HG03103 (cell line): ENCODE results near the gene BBS7.

Experiments
- ATAC-seq: cut with Tn5 transposase; IDR thresholded peaks from one replicate; pipeline ENCODE4 v1.9.1; 2021; ENCODE audit warnings: low read depth; ENCODE audit not compliant: unreplicated experiment

BBS7 gene, protein sequence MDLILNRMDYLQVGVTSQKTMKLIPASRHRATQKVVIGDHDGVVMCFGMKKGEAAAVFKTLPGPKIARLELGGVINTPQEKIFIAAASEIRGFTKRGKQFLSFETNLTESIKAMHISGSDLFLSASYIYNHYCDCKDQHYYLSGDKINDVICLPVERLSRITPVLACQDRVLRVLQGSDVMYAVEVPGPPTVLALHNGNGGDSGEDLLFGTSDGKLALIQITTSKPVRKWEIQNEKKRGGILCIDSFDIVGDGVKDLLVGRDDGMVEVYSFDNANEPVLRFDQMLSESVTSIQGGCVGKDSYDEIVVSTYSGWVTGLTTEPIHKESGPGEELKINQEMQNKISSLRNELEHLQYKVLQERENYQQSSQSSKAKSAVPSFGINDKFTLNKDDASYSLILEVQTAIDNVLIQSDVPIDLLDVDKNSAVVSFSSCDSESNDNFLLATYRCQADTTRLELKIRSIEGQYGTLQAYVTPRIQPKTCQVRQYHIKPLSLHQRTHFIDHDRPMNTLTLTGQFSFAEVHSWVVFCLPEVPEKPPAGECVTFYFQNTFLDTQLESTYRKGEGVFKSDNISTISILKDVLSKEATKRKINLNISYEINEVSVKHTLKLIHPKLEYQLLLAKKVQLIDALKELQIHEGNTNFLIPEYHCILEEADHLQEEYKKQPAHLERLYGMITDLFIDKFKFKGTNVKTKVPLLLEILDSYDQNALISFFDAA

GRCh38 chr4:121869841-121870822 lies at the start of gene BBS7:
Gene BBS7, minus strand, starts transcription at chr4:121870474. Its CDS starts 161 bp downstream, at chr4:121870313.
- peak; percentile 98 for ATAC-seq

DNA sequence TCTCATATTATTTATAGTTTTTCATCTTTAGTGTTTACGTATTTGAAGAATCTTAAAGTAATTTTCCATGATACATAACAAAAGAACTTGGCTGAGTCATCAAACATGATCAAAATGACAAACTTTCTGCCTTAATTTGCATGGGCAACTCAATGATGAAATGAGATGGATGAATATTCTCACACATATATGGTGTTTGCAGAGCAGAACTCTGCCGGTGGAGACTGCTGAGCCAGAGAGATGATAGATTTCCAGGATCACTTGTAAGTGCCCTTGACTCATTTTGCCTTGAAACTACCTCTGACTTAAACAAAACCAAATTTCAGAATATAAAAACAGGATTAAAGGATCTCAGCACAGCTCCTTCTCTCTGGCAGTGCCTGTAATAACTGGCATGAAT lies 43.4 kb upstream of the BBS7 start:
- ATAC-seq, result no peak

- no peak for ATAC-seq
Measured at GRCh38 chr4:121908346-121908745, 38.1 kb upstream of the BBS7 start.

- ATAC-seq, result peak; percentile 75
Measured at GRCh38 chr4:121900132-121900983, 30.1 kb upstream of the BBS7 start.

GRCh38 chr4:121898150-121898549 lies 27.9 kb upstream of the BBS7 start:
- ATAC-seq, result no peak

DNA sequence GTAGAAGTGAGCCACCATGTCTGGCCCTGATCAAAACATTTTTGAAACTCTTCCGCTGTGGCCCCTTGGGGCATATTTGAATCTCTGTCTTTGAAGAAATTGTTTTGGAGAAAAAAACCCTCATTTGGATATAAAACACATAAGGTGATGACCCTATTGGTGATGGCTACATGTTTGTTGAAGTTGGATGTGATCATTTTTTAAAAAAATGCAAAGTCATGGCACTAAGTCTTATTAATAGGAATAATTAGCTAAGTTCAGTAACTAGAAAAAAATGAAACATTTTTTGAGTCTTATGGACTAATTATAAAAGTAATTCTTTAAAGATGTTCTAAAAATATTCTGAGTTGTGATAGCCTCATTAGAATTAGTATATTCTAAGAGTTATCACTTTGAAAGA lies 17.9 kb upstream of the BBS7 start:
- ATAC-seq, result no peak

- no peak for ATAC-seq
Measured at GRCh38 chr4:121885115-121885514, 14.8 kb upstream of the BBS7 start.

DNA sequence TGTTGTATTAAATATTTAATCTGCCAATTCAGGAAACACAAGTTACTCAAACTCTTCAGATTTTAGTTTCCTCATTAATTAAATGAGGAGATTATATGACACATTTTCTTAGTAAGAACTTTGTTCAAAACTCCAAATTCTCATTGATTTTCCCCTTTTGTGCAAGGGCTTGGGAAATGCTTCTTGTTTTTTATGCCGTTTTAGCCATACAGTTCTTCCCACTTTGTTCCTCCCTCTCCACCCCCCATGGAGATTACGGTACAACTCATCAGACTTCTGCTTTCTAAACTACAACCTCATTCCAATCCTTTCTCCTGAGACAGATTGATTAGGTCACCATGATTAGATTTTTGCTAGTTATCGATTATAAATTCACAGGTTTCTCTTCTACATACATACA lies 10.9 kb upstream of the BBS7 start:
- no peak for ATAC-seq

DNA sequence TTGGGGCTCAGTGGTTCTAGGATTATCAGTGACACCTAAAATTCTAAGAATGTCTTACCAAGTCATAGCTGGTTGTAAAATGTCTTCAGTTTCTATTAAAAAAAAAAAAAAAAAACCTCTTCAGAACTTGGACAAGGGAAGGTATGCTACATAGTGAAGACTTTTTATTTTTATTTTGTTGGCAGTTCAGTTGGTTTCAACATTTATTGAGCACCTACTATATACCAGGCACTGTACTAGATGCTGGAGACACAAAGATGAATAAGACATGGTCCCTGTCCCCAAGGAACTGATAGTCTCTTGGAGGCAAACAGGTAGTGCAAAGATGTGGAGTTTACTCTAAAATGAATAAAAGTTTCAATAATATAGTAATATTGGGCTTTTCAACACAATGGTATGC lies 8.9 kb upstream of the BBS7 start:
- ATAC-seq, result no peak

GRCh38 chr4:121877041-121877773 lies 6.9 kb upstream of the BBS7 start:
- ATAC-seq, result no peak

DNA sequence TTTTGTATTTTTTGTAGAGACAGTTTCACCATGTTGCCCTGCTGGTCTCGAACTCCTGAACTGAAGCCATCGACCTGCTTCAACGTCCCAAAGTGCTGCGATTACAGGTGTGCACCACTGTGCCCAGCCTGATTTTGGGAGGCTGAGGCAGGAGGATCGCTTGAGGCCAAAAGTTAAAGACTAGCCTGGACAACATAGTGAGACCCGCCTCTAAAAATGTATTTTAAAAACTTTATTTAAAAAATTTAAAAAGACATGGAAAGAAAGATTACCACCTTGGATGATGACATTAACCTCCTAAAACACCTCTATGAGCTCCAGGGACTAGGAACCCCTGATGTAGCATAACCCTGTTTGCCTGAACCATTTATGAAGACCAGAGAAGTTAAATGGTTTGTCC lies 5.8 kb upstream of the BBS7 start:
- no peak for ATAC-seq

GRCh38 chr4:121875652-121876051 lies 5.4 kb upstream of the BBS7 start:
- ATAC-seq, result no peak

DNA sequence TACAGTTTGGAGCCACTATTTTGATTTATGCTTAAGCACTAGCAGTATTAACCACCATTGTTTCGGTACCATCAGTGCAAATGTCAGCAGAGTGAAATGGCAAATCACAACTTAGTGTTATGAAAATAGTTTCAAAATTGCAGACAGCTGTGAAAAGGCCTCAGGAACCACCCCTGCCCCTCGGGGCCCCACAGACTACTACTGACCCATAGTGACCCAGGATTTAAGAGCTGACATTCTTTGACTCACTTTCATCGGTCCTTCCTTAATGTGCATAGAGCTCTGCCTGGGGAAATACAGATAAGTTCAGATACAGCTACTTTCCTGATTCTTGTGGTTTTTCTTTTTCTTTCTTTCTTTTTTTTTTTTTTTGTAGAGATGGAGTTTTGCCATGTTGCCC lies 3.3 kb upstream of the BBS7 start:
- ATAC-seq, result no peak

DNA sequence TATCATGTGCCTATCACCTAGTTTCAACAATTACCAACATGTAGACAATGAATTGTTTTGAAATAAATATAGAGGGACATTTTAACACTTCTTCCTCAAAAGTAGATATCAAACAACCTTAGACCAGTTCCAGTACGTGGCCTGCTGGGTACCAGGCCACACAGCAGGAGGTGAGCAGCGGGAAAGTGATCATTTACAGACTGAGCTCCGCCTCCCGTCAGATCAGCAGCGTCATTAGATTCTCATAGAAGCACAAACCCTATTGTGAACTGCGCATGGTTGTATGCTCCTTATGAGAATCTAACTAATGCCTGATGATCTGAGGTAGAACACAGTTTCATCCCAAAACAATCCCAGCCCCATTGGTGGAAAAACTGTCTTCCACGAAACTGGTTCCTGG lies 6.5 kb downstream of the BBS7 start:
- ATAC-seq, result no peak

- ATAC-seq, result no peak
Measured at GRCh38 chr4:121861426-121861825, 8.8 kb downstream of the BBS7 start.

- no peak for ATAC-seq
Measured at GRCh38 chr4:121860121-121860520, 10.2 kb downstream of the BBS7 start.

GRCh38 chr4:121851354-121851753 lies 18.9 kb downstream of the BBS7 start:
- no peak for ATAC-seq

GRCh38 chr4:121846662-121847061 lies 23.6 kb downstream of the BBS7 start:
- ATAC-seq, result no peak

DNA sequence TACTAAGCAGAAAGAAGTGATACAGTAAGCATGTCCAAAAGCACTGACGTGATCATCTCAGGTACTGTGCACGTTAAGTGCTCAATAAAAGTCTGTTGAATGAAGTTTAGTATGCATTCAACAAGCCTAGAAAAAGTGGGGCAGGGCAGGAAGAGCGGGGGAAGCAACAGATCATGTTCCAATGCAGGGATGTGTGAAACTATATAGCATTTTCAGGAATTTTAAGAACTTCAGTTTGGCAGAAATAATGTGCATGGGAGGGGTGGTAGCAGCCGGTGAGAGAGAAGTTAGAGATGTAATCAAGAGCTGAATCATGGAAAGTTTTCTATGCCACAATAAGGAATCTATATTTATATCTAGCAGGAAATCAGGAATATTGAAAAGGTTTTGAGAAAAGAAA lies 27.4 kb downstream of the BBS7 start:
- no peak for ATAC-seq
